Measurements from ENCODE around the gene DCX. TPM values are rescaled to one million over a fixed set of nuclear protein-coding genes. Genes with fewer than 3 reads are reported as not detected.

DCX gene
- polyA plus RNA-seq, 3 donors, result not detected

DNA sequence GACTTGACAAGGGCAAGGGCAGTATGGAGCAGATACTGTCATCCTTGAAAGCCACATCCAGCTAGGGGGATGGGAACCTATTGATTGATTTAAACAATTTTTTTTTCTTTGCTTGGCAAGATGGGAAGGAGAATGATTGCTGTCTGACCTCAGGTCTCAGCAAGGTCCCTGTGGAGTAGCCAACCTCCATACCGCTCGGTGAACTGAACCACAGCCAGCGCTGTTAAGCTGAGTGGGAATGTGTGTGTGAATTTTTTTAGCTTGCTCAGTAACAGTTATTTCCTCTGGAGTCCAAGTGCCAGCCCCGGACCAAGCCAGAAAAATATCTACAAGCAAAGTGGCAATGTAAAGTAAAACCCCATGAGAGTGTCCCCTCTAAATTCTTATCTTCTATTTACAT, 25.9 kb downstream of the DCX start:
- no peaks in the 10 kb centered on the region for H3K9me3 ChIP-seq (replicated peaks in 1 of 2; ENCODE audit: control insufficient read depth in 1 of 2, insufficient read depth in 1 of 2, low read length in 2 of 2)

DNA sequence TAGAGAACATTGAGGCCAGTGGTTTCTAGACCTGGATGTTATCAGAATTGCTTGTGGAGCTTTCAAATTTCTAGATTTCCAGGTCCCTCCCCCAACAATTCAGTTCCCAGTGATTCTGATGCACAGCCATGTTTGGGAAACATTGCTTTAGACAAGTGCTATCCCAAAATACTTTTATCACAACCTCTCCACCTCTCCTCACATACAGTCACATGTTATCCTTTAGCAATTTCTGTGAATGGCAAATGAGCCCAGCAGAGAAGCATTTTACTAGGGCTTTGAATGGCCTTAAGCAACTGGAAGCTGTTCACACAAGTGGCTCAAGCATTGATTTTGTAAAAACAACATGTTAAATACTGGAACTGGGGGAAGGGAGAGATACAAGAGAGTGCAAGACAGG, 29.7 kb downstream of the DCX start:
- no peak overlapping the region for H3K4me3 ChIP-seq (replicated peaks in 1 of 3; ENCODE audit: low read depth in 2 of 3, low read length in 3 of 3)
- H3K36me3 ChIP-seq (replicated peaks in 1 of 2; ENCODE audit: control insufficient read depth in 1 of 2, insufficient read depth in 2 of 2, low read length in 2 of 2), result no peaks in the 10 kb centered on the region
- H3K27ac ChIP-seq (ENCODE audit: low read depth in 1 of 2, low read length in 2 of 2), result no peak overlapping the region
- no peaks in the 10 kb centered on the region for H3K4me1 Mint-ChIP-seq
- H3K9me3 Mint-ChIP-seq, result peaks cover 0 to 4% (median 2%) of the 10 kb centered on the region in 7 donors
- peaks cover 0 to 2% of the 10 kb centered on the region in 2 donors for H3K27me3 ChIP-seq (ENCODE audit: control insufficient read depth in 2 of 2, insufficient read depth in 2 of 2, low read length in 2 of 2)
- no peak for DNase-seq
- peaks cover 0 to 4% (median 1%) of the 10 kb centered on the region in 3 donors for H3K27me3 Mint-ChIP-seq (ENCODE audit: low read depth in 3 of 3)
- intact Hi-C loops (cut with micrococcal nuclease), result no loop called here
- H3K36me3 Mint-ChIP-seq, result no peaks in the 10 kb centered on the region
- H3K4me3 Mint-ChIP-seq, result no peak overlapping the region
- H3K4me1 ChIP-seq (ENCODE audit: control insufficient read depth in 1 of 2, insufficient read depth in 2 of 2, low read length in 2 of 2), result no peaks in the 10 kb centered on the region
- H3K27ac Mint-ChIP-seq, result no peak overlapping the region
- no peak overlapping the region for H3K4me2 ChIP-seq (replicated peaks; ENCODE audit: extremely low read depth, low read length, poor library complexity, severe bottlenecking)
- H4K20me1 ChIP-seq (ENCODE audit: insufficient read depth, low read length), result no peaks in the 10 kb centered on the region
- no peak overlapping the region for H3K9ac ChIP-seq (ENCODE audit: insufficient read depth, low read length, poor library complexity, severe bottlenecking)
- H3K9me3 ChIP-seq (replicated peaks in 1 of 2; ENCODE audit: control insufficient read depth in 1 of 2, insufficient read depth in 1 of 2, low read length in 2 of 2), result no peaks in the 10 kb centered on the region
- H3K79me2 ChIP-seq (ENCODE audit: insufficient read depth, low read length), result no peaks in the 10 kb centered on the region
- H2AFZ ChIP-seq (ENCODE audit: insufficient read depth, low read depth, low read length, poor library complexity, severe bottlenecking), result no peak overlapping the region
- TF ChIP-seq, protein P1, sequence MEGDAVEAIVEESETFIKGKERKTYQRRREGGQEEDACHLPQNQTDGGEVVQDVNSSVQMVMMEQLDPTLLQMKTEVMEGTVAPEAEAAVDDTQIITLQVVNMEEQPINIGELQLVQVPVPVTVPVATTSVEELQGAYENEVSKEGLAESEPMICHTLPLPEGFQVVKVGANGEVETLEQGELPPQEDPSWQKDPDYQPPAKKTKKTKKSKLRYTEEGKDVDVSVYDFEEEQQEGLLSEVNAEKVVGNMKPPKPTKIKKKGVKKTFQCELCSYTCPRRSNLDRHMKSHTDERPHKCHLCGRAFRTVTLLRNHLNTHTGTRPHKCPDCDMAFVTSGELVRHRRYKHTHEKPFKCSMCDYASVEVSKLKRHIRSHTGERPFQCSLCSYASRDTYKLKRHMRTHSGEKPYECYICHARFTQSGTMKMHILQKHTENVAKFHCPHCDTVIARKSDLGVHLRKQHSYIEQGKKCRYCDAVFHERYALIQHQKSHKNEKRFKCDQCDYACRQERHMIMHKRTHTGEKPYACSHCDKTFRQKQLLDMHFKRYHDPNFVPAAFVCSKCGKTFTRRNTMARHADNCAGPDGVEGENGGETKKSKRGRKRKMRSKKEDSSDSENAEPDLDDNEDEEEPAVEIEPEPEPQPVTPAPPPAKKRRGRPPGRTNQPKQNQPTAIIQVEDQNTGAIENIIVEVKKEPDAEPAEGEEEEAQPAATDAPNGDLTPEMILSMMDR (IDR thresholded peaks at IDR 0.05), result no peak

More for the DNA sequence above, 25.9 kb downstream of the DCX start:
- no peak overlapping the region for H3K27ac Mint-ChIP-seq
- intact Hi-C loops (cut with micrococcal nuclease), result no loop called here
- Histone ChIP-seq H3K27me3 (ENCODE audit: control insufficient read depth in 2 of 2, insufficient read depth in 2 of 2, low read length in 2 of 2) (peaks cover 0 to 3% of the 10 kb centered on the region in 2 donors), H3K27ac (ENCODE audit: low read depth in 1 of 2, low read length in 2 of 2) (no peak overlapping the region), H3K79me2 (ENCODE audit: insufficient read depth, low read length) (no peaks in the 10 kb centered on the region), H3K36me3 (replicated peaks in 1 of 2; ENCODE audit: control insufficient read depth in 1 of 2, insufficient read depth in 2 of 2, low read length in 2 of 2) (no peaks in the 10 kb centered on the region), H3K4me1 (ENCODE audit: control insufficient read depth in 1 of 2, insufficient read depth in 2 of 2, low read length in 2 of 2) (no peaks in the 10 kb centered on the region), H2AFZ (ENCODE audit: insufficient read depth, low read depth, low read length, poor library complexity, severe bottlenecking) (no peak overlapping the region), H3K4me2 (replicated peaks; ENCODE audit: extremely low read depth, low read length, poor library complexity, severe bottlenecking) (no peak overlapping the region), H3K9ac (ENCODE audit: insufficient read depth, low read length, poor library complexity, severe bottlenecking) (no peak overlapping the region), H3K4me3 (replicated peaks in 1 of 3; ENCODE audit: low read depth in 2 of 3, low read length in 3 of 3) (no peak overlapping the region), H4K20me1 (ENCODE audit: insufficient read depth, low read length) (no peaks in the 10 kb centered on the region)
- H3K9me3 Mint-ChIP-seq, result peaks cover 0 to 4% (median 2%) of the 10 kb centered on the region in 7 donors
- TF ChIP-seq, protein P1 (IDR thresholded peaks at IDR 0.05), result no peak
- WGBS (ENCODE audit: insufficient coverage), result no CpG with 5 or more reads among the region's 4 CpGs
- DNase-seq, result no peak
- H3K4me3 Mint-ChIP-seq, result no peak overlapping the region
- H3K27me3 Mint-ChIP-seq (ENCODE audit: low read depth in 3 of 3), result peaks cover 0 to 4% (median 0%) of the 10 kb centered on the region in 3 donors
- no peaks in the 10 kb centered on the region for H3K4me1 Mint-ChIP-seq
- H3K36me3 Mint-ChIP-seq, result no peaks in the 10 kb centered on the region
